ENCODE results near the gene MIER1. TPM values are rescaled to one million over a fixed set of nuclear protein-coding genes. Genes with fewer than 3 reads are reported as not detected.

Gene MIER1
- total RNA-seq, 6 donors from 2014 or later: 16.9 to 56.4 (median 28.5) TPM

- no peak overlapping the region for H3K27ac ChIP-seq
- TF ChIP-seq, protein P1, sequence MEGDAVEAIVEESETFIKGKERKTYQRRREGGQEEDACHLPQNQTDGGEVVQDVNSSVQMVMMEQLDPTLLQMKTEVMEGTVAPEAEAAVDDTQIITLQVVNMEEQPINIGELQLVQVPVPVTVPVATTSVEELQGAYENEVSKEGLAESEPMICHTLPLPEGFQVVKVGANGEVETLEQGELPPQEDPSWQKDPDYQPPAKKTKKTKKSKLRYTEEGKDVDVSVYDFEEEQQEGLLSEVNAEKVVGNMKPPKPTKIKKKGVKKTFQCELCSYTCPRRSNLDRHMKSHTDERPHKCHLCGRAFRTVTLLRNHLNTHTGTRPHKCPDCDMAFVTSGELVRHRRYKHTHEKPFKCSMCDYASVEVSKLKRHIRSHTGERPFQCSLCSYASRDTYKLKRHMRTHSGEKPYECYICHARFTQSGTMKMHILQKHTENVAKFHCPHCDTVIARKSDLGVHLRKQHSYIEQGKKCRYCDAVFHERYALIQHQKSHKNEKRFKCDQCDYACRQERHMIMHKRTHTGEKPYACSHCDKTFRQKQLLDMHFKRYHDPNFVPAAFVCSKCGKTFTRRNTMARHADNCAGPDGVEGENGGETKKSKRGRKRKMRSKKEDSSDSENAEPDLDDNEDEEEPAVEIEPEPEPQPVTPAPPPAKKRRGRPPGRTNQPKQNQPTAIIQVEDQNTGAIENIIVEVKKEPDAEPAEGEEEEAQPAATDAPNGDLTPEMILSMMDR (IDR thresholded peaks at IDR 0.05): no peak
- no peak for TF ChIP-seq POLR2A (IDR thresholded peaks at IDR 0.05)
- no peak for TF ChIP-seq EP300 (IDR thresholded peaks at IDR 0.05)
- TF ChIP-seq POLR2AphosphoS5 (IDR thresholded peaks at IDR 0.05): no peak
- H3K36me3 ChIP-seq: peaks cover 0 to 4% (median 0%) of the 10 kb centered on the region in 4 donors
- no peak for ATAC-seq (ENCODE audit: low FRiP score in 2 of 2)
- H3K4me1 ChIP-seq: peaks cover 27 to 68% (median 51%) of the 10 kb centered on the region in 4 donors
- H3K27me3 ChIP-seq: no peaks in the 10 kb centered on the region
- DNase-seq: no peak
- no peaks in the 10 kb centered on the region for H3K9me3 ChIP-seq
- WGBS, 2 donors: 0 to 18% methylated on average over 1 of the region's 1 CpG
- H3K4me3 ChIP-seq: no peak overlapping the region
These were observed 12.9 kb downstream of the MIER1 start for GRCh38 chr1:66937529-66938234.

GRCh38 chr1:66938613-66939012 is 13.8 kb downstream of the MIER1 start:
- ATAC-seq (ENCODE audit: low FRiP score in 2 of 2): no peak
- peaks cover 21 to 64% (median 44%) of the 10 kb centered on the region in 4 donors for H3K4me1 ChIP-seq
- DNase-seq: no peak
- no peak overlapping the region for H3K4me3 ChIP-seq
- H3K27ac ChIP-seq: no peak overlapping the region
- peaks cover 0 to 7% (median 0%) of the 10 kb centered on the region in 4 donors for H3K36me3 ChIP-seq
- no peaks in the 10 kb centered on the region for H3K9me3 ChIP-seq
- H3K27me3 ChIP-seq: no peaks in the 10 kb centered on the region
- no peak for TF ChIP-seq POLR2AphosphoS5 (IDR thresholded peaks at IDR 0.05)
- TF ChIP-seq, protein P1 (IDR thresholded peaks at IDR 0.05): no peak
- no peak for TF ChIP-seq POLR2A (IDR thresholded peaks at IDR 0.05)
- no peak for TF ChIP-seq EP300 (IDR thresholded peaks at IDR 0.05)

DNA sequence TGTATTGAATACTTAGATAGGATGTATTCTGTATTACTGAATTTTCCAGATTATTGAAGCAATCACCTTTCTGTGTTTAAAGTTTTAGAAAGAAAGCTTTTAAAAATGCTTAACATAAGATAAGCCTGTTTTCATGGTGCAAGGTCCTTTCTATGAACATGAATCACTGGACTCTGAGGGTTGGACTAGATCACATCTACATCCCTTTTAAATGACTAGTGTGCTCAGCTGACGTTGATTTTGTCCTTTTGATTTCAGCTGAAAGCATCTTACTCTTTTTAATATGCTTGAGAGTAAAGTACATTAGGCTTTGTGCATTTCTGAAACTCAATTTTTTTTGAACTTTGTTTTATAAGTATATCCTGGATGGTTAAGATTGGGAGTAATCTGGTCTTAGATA is 16.2 kb downstream of the MIER1 start:
- ATAC-seq (ENCODE audit: low FRiP score in 2 of 2): no peak
- no peaks in the 10 kb centered on the region for H3K27me3 ChIP-seq
- WGBS, 2 donors: 87 to 95% methylated on average over 1 of the region's 1 CpG

GRCh38 chr1:66943361-66943969 is 18.7 kb downstream of the MIER1 start:
- TF ChIP-seq POLR2AphosphoS5 (IDR thresholded peaks at IDR 0.05) (no peak), EP300 (IDR thresholded peaks at IDR 0.05) (no peak), POLR2A (IDR thresholded peaks at IDR 0.05) (no peak)
- TF ChIP-seq, protein P1 (IDR thresholded peaks at IDR 0.05): no peak
- no peaks in the 10 kb centered on the region for H3K9me3 ChIP-seq
- H3K27ac ChIP-seq: peak overlapping the region in 2 of 4 donors; percentile 15 to 38
- H3K4me1 ChIP-seq: peaks cover 19 to 50% (median 29%) of the 10 kb centered on the region in 4 donors
- H3K4me3 ChIP-seq: no peak overlapping the region
- H3K27me3 ChIP-seq: no peaks in the 10 kb centered on the region
- ATAC-seq (ENCODE audit: low FRiP score in 2 of 2) (no peak), DNase-seq (no peak)
- peaks cover 0 to 41% (median 13%) of the 10 kb centered on the region in 4 donors for H3K36me3 ChIP-seq
- 76 to 85% methylated on average over 5 of the region's 5 CpGs for WGBS, 2 donors

More for the DNA sequence above, 16.2 kb downstream of the MIER1 start:
- H3K27ac ChIP-seq: no peak overlapping the region
- H3K4me3 ChIP-seq: no peak overlapping the region
- peaks cover 0 to 16% (median 0%) of the 10 kb centered on the region in 4 donors for H3K36me3 ChIP-seq
- no peak for TF ChIP-seq POLR2AphosphoS5 (IDR thresholded peaks at IDR 0.05)
- no peak for TF ChIP-seq POLR2A (IDR thresholded peaks at IDR 0.05)
- no peak for TF ChIP-seq EP300 (IDR thresholded peaks at IDR 0.05)
- TF ChIP-seq, protein P1 (IDR thresholded peaks at IDR 0.05): no peak
- no peak for DNase-seq
- peaks cover 17 to 53% (median 39%) of the 10 kb centered on the region in 4 donors for H3K4me1 ChIP-seq
- H3K9me3 ChIP-seq: no peaks in the 10 kb centered on the region

Data from upper lobe of left lung (tissue), 6 donors.